Activated B cell treated with CpG ODN at 0.5 μM for 24 hours (primary cell): ENCODE measurements around the gene LRRK1. TPM values are rescaled to one million over a fixed set of nuclear protein-coding genes. Genes with fewer than 3 reads are reported as not detected.

Experiments
- ATAC-seq: fragments of 200-7000 bp; cut with Tn5 transposase; one replicate; pipeline ENCODE4 v1.10.0; 2021; ENCODE audit warnings: low read depth, mild to moderate bottlenecking, moderate library complexity
- CTCF ChIA-PET: fragments of 350-600 bp; sonication (Branson Sonifier 250); formaldehyde crosslinking; loops from one replicate; lab custom pipeline; 2021; ENCODE audit warnings: antibody characterized with exemption; lab: Charles Lee
- POLR2A ChIA-PET: fragments of 350-600 bp; sonication (Branson Sonifier 250); formaldehyde crosslinking; loops from one replicate; lab custom pipeline; 2021; ENCODE audit warnings: antibody characterized with exemption; lab: Charles Lee
- DNase-seq: peaks from one replicate; pipeline ENCODE4 v3.0.0; 2022
- H3K27ac Mint-ChIP-seq: one replicate; pipeline ENCODE4 v1.8.0; 2020; ENCODE audit warnings: mixed read lengths
- H3K27me3 Mint-ChIP-seq: one replicate; pipeline ENCODE4 v1.8.0; 2021; ENCODE audit warnings: mixed read lengths
- H3K36me3 Mint-ChIP-seq: one replicate; pipeline ENCODE4 v1.8.0; 2021; ENCODE audit warnings: low read depth, mixed read lengths
- H3K4me1 Mint-ChIP-seq: one replicate; pipeline ENCODE4 v1.8.0; 2021; ENCODE audit warnings: mixed read lengths
- H3K4me3 Mint-ChIP-seq: one replicate; pipeline ENCODE4 v1.8.0; 2020; ENCODE audit warnings: mild to moderate bottlenecking, mixed read lengths
- H3K9me3 Mint-ChIP-seq: one replicate; pipeline ENCODE4 v1.8.0; 2020; ENCODE audit warnings: mixed read lengths
- intact Hi-C: fragments of 100-400 bp; cut with micrococcal nuclease; formaldehyde crosslinking; loops from one replicate; pipeline ENCODE4 v1.15.1; 2024
- total RNA-seq: library from RNA; stranded (reverse); gene quantifications from 2 replicates; pipeline ENCODE4 v1.2.3, GENCODE V29; 2022
- TF ChIP-seq, protein P1 (sequence below): fragments of 200-600 bp; IDR thresholded peaks from one replicate; pipeline ENCODE4 v1.8.0; 2022; ENCODE audit warnings: antibody characterized with exemption, mild to moderate bottlenecking

Gene LRRK1
- total RNA-seq, 1 donor from 2014 or later: 43.5 TPM

DNA sequence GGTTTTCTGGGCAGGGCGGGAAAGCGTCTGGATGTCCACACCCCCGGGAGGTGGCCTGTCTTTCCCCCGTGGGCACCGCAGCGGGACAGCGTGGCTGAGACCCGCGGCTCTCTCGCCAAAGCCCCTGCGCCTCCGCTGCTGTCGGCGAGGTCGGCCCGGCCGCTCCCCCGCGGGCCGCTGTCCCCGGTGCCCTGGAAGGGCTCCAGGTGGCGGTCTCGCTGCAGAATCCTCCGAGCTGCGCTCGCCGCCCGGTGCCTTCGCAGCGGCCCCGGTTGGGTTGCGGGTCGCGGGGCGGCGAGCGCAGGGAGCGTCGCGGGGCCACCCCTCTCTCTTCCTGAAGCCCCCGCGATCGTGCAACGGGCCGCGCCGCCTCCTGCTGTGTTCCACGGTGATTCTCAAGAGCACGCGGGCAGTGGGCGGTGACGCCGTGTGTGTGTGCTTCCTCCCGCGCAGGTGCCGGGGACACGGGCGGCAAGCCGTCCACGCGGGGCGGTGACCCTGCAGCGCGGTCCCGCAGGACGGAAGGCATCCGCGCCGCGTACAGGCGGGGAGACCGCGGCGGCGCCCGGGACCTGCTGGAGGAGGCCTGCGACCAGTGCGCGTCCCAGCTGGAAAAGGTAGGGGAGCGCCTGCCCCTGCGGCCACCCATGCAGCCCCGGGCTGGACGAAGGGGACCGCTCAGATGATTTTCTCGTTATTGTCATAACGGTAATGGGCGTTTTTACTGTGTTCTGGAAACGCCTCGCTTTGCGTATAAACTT is 54.4 kb downstream of the LRRK1 start:
- H3K27me3 Mint-ChIP-seq: peaks cover 8% of the 10 kb centered on the region
- ATAC-seq: peak; percentile 49
- intact Hi-C loops: loop anchor here (5.0 kb wide), 1 partner anchor 34 kb away; no protein-coding TSS in a partner anchor
- no peak overlapping the region for H3K27ac Mint-ChIP-seq
- H3K4me1 Mint-ChIP-seq: peaks cover 15% of the 10 kb centered on the region
- H3K36me3 Mint-ChIP-seq: peaks cover 21% of the 10 kb centered on the region
- no peak for DNase-seq
- H3K4me3 Mint-ChIP-seq: peak overlapping the region; percentile 44
- POLR2A ChIA-PET: no interaction called here
- no peaks in the 10 kb centered on the region for H3K9me3 Mint-ChIP-seq
- CTCF ChIA-PET: no interaction called here
- TF ChIP-seq, protein P1, sequence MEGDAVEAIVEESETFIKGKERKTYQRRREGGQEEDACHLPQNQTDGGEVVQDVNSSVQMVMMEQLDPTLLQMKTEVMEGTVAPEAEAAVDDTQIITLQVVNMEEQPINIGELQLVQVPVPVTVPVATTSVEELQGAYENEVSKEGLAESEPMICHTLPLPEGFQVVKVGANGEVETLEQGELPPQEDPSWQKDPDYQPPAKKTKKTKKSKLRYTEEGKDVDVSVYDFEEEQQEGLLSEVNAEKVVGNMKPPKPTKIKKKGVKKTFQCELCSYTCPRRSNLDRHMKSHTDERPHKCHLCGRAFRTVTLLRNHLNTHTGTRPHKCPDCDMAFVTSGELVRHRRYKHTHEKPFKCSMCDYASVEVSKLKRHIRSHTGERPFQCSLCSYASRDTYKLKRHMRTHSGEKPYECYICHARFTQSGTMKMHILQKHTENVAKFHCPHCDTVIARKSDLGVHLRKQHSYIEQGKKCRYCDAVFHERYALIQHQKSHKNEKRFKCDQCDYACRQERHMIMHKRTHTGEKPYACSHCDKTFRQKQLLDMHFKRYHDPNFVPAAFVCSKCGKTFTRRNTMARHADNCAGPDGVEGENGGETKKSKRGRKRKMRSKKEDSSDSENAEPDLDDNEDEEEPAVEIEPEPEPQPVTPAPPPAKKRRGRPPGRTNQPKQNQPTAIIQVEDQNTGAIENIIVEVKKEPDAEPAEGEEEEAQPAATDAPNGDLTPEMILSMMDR: no peak

DNA sequence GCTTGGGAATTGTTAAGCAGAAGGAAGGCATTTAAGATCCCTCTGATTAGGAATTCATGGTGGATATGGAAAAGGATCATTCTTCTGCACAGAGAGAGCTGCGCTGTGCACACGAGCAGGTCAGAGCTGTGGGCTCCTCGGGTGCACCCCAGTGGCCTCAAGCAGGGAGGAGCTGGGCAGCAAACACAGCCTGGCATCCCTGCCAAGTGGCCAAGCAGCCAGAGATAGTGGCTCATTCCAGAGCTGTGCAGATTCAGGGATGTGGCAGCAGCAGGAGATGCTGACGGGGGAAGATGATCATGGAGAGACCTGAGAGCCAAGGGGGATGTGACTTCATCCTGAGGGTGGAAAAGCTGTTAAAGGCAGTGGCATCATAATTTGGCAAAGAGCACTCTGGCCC is 55.9 kb downstream of the LRRK1 start:
- H3K27me3 Mint-ChIP-seq: peaks cover 8% of the 10 kb centered on the region
- TF ChIP-seq, protein P1: no peak
- ChIA-PET CTCF (interaction anchor here (0.9 kb wide), 1 partner anchor 58 kb away, joined by 4 read pairs; no protein-coding TSS in a partner anchor), POLR2A (no interaction called here)
- no peak overlapping the region for H3K27ac Mint-ChIP-seq
- peaks cover 3% of the 10 kb centered on the region for H3K9me3 Mint-ChIP-seq
- ATAC-seq (no peak), DNase-seq (no peak)
- no peak overlapping the region for H3K4me3 Mint-ChIP-seq
- H3K36me3 Mint-ChIP-seq: peaks cover 17% of the 10 kb centered on the region
- intact Hi-C loops: no loop called here
- peaks cover 12% of the 10 kb centered on the region for H3K4me1 Mint-ChIP-seq

DNA sequence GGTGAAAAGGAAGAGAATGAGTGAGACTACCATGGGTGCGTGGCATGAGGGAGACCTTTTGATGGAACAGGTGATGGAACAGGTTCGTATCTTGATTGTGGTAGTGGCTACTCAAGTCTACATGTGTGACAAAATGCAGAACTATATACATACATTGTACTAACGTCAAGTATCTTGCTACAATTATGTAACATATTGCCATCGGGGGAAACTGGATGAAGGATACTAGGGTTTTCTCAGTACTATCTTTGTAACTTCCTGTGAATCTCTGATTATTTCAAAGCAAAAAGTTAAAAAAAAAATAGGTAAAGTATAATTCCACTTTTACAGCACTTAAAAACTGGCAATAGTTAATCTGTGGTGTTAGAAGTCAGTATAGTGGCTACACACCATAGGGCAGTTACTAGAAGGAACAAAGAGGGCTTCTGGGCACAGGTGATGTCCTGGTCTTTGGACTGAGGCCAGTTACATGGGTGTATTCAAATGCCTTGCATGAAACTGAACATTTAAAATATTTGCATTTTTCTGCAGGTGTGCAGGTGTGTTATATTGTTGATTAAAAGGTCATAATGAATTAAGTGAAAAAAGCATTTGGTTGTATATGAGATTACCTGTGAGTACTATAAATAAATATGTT is 61.4 kb downstream of the LRRK1 start:
- H3K27ac Mint-ChIP-seq: no peak overlapping the region
- H3K4me1 Mint-ChIP-seq: peaks cover 21% of the 10 kb centered on the region
- intact Hi-C loops: no loop called here
- TF ChIP-seq, protein P1: no peak
- H3K36me3 Mint-ChIP-seq: peaks cover 40% of the 10 kb centered on the region
- H3K27me3 Mint-ChIP-seq: no peaks in the 10 kb centered on the region
- H3K9me3 Mint-ChIP-seq: peaks cover 3% of the 10 kb centered on the region
- no peak overlapping the region for H3K4me3 Mint-ChIP-seq
- ATAC-seq: no peak
- ChIA-PET POLR2A (interaction anchor here (0.6 kb wide), 1 partner anchor 25 kb away, joined by 5 read pairs; no protein-coding TSS in a partner anchor), CTCF (no interaction called here)
- no peak for DNase-seq

DNA sequence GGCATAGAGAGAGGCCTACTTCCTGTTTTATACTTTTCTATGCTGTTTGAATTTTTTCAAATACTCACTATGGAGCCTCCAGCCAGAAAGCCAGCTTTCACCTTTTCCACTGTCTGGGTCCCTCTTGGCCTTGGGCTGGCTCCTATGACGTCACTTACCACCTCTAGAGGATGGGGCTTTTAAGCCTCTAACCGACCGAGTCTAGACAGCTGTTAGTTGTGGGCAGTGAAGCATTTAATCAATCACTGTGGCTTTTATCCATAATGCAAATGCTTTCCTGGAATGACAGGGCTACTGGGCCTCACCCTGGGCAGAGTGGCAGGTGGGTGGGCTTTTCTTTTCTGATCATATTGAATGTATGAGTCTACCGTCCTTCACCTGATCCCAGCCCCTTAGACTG is 61.9 kb downstream of the LRRK1 start:
- H3K27me3 Mint-ChIP-seq: no peaks in the 10 kb centered on the region
- intact Hi-C loops: no loop called here
- TF ChIP-seq, protein P1: no peak
- peaks cover 43% of the 10 kb centered on the region for H3K36me3 Mint-ChIP-seq
- CTCF ChIA-PET: interaction anchor here (1.1 kb wide), 1 partner anchor 26 kb away, joined by 6 read pairs; no protein-coding TSS in a partner anchor
- peaks cover 18% of the 10 kb centered on the region for H3K4me1 Mint-ChIP-seq
- H3K9me3 Mint-ChIP-seq: peaks cover 3% of the 10 kb centered on the region
- H3K4me3 Mint-ChIP-seq: no peak overlapping the region
- POLR2A ChIA-PET: interaction anchor here (0.6 kb wide), 1 partner anchor 25 kb away, joined by 5 read pairs; no protein-coding TSS in a partner anchor
- ATAC-seq: peak; percentile 73
- no peak overlapping the region for H3K27ac Mint-ChIP-seq
- DNase-seq: no peak

DNA sequence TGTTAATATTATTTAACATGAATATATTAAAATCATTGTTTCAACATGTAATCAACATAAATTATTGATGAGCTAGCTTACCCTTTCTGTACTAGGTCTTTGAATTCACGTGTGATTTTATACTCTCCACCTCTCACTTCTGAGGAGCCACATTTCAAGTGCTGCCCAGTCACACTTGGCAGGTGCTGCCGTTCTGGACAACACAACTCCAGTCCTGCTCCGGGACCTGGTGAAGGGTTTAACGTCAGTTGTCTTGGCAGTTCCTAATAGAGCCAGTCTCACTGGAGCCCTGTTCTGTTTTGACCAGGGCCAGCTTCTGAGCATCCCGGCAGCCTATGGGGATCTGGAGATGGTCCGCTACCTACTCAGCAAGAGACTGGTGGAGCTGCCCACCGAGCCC is 64.1 kb downstream of the LRRK1 start:
- H3K4me3 Mint-ChIP-seq: no peak overlapping the region
- ATAC-seq: no peak
- ChIA-PET CTCF (interaction anchor here (1.0 kb wide), 1 partner anchor 24 kb away, joined by 4 read pairs; no protein-coding TSS in a partner anchor), POLR2A (interaction anchor here (0.6 kb wide), 1 partner anchor 43 kb away, joined by 4 read pairs; no protein-coding TSS in a partner anchor)
- intact Hi-C loops: no loop called here
- H3K27me3 Mint-ChIP-seq: no peaks in the 10 kb centered on the region
- no peak overlapping the region for H3K27ac Mint-ChIP-seq
- no peak for DNase-seq
- TF ChIP-seq, protein P1: no peak
- peaks cover 18% of the 10 kb centered on the region for H3K4me1 Mint-ChIP-seq
- H3K36me3 Mint-ChIP-seq: peaks cover 52% of the 10 kb centered on the region
- H3K9me3 Mint-ChIP-seq: peaks cover 4% of the 10 kb centered on the region
